Activated CD8-positive, alpha-beta T cell treated with anti-CD3 and anti-CD28 coated beads, Interleukin-2, amount 10 ng/mL, durations not matched to agents 7 days and 5 days (primary cell): ENCODE results near the gene IFT43. TPM values are rescaled to one million over a fixed set of nuclear protein-coding genes. Genes with fewer than 3 reads are reported as not detected.

ENCODE experiments used
- ATAC-seq: fragments of 150-1000 bp; cut with Tn5 transposase; one replicate; pipeline ENCODE4 v1.10.0; 2021; ENCODE audit warnings: moderate library complexity
- CTCF ChIA-PET: fragments of 350-600 bp; sonication (Branson Sonifier 250); formaldehyde crosslinking; loops from one replicate; lab custom pipeline; 2021; ENCODE audit warnings: antibody characterized with exemption; lab: Charles Lee
- POLR2A ChIA-PET: fragments of 350-600 bp; sonication (Branson Sonifier 250); formaldehyde crosslinking; loops from one replicate; lab custom pipeline; 2021; ENCODE audit warnings: antibody characterized with exemption; lab: Charles Lee
- DNase-seq: peaks from one replicate; pipeline ENCODE4 v3.0.0-alpha.2; 2020
- H3K27ac Mint-ChIP-seq: one replicate; pipeline ENCODE4 v1.8.0; 2021; ENCODE audit warnings: mild to moderate bottlenecking, mixed read lengths
- H3K27me3 Mint-ChIP-seq: one replicate; pipeline ENCODE4 v1.8.0; 2021; ENCODE audit warnings: low read depth, mixed read lengths
- H3K36me3 Mint-ChIP-seq: one replicate; pipeline ENCODE4 v1.8.0; 2021; ENCODE audit warnings: low read depth, mixed read lengths
- H3K4me1 Mint-ChIP-seq: one replicate; pipeline ENCODE4 v1.8.0; 2021; ENCODE audit warnings: low read depth, mixed read lengths
- H3K4me3 Mint-ChIP-seq: one replicate; pipeline ENCODE4 v1.8.0; 2021; ENCODE audit warnings: mild to moderate bottlenecking, mixed read lengths
- H3K9me3 Mint-ChIP-seq: one replicate; pipeline ENCODE4 v1.8.0; 2022; ENCODE audit warnings: mixed read lengths; ENCODE audit not compliant: insufficient read depth
- total RNA-seq, 2 experiments: library from RNA; stranded (reverse); gene quantifications; one replicate each; pipeline ENCODE4 v1.2.3, GENCODE V29; 2021

IFT43 gene
- total RNA-seq, 2 experiments from 2014 or later, result 5.3 to 5.9 TPM

DNA sequence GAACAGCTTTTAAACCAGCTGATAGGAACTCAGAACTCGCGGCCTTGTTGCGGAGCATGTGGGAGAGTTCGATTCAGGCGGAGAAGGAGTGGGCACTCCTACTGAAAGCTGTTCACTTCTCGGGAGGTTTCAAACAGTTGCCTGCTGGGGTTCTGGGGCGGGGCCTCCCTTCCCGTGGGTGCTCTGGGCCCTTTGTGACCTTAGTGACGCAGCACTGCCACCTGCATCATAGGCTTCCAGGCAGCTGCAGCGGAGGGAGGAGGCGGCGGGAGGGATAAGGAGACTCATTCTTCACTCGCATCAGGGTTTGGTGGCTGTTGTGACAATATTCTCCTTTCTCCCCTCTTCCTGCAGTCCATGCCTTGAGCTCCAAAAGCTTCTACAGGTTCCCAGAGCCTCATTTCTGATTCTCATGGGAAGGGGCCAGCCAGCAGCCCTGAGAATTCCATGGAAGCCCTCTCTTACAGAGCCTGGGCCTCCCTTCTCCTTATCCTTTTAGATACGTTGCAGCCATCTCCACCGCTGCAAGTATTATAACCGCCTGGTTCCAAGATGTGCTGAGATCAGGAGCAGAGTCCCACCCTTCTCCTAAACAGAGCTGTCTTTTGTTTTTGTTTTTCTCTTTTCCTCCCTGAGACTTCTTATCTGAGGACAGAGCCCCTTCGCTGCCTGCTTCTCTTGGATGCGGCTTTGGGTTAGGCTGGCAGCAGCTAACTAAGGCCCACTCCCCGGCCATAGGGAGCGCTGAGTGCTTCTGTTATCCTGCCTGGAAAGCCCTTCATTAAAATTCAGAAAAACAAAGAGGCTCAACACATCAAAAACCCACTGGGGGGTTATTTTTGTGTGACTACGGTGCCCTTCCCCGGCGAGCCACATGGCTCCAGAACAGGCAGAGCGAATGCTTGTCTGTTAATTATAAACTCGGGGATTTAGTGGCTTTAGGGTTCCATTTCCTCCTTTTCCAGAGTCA, 98.5 kb downstream of the IFT43 start:
- DNase-seq, result no peak
- H3K27me3 Mint-ChIP-seq, result no peaks in the 10 kb centered on the region
- ATAC-seq, result no peak
- no peak overlapping the region for H3K4me3 Mint-ChIP-seq
- no peaks in the 10 kb centered on the region for H3K9me3 Mint-ChIP-seq
- CTCF ChIA-PET, result no interaction called here
- H3K4me1 Mint-ChIP-seq, result no peaks in the 10 kb centered on the region
- H3K36me3 Mint-ChIP-seq, result no peaks in the 10 kb centered on the region
- H3K27ac Mint-ChIP-seq, result no peak overlapping the region
- POLR2A ChIA-PET, result no interaction called here

DNA sequence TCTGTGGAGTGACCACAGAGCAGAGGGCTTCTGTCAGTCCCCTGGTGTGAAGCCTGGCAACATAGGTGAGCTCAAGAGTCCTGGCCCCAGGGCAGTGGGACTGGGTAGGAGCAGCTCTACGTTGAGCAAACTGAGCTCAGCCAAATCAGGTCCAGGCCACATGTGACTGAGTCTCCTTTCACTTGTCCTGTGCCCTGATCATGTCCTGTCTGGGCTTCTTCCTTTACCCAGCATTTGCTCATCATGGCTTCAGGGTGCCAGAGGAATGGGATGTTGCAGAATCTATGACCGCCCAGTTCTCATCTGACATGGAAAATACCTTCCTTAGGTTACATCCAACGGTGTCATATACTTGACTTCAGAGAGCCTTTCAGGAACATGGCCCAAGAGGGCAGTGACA, 99.8 kb downstream of the IFT43 start:
- CTCF ChIA-PET, result no interaction called here
- no peak for ATAC-seq

DNA sequence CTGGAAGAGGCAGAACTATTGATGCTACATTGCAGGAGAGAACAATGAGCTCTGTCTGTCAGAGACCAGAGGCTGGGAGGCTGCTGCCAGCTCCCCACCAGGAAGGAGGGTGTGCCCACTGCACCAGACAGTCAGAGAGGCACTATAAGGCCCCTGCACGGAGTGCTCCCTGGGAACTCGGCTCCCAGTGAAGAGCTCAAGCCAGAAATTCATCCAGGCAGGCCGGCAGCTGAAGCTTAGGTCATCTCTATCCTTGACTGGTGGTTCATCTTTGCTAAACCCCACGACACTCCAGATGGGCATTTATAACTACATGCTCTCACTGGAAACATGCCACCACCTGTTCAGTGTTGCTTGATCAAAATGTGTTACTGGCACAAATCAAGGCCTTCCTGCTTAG, 101.1 kb downstream of the IFT43 start:
- ATAC-seq, result no peak
- no peak for DNase-seq
- POLR2A ChIA-PET, result no interaction called here
- no peaks in the 10 kb centered on the region for H3K4me1 Mint-ChIP-seq
- CTCF ChIA-PET, result no interaction called here
- H3K27ac Mint-ChIP-seq, result no peak overlapping the region
- H3K36me3 Mint-ChIP-seq, result no peaks in the 10 kb centered on the region
- no peaks in the 10 kb centered on the region for H3K27me3 Mint-ChIP-seq
- no peaks in the 10 kb centered on the region for H3K9me3 Mint-ChIP-seq
- no peak overlapping the region for H3K4me3 Mint-ChIP-seq

More for the DNA sequence above, 99.8 kb downstream of the IFT43 start:
- DNase-seq, result no peak
- Mint-ChIP-seq H3K9me3 (no peaks in the 10 kb centered on the region), H3K27me3 (no peaks in the 10 kb centered on the region), H3K4me1 (no peaks in the 10 kb centered on the region), H3K36me3 (no peaks in the 10 kb centered on the region), H3K4me3 (no peak overlapping the region), H3K27ac (no peak overlapping the region)
- POLR2A ChIA-PET, result no interaction called here

DNA sequence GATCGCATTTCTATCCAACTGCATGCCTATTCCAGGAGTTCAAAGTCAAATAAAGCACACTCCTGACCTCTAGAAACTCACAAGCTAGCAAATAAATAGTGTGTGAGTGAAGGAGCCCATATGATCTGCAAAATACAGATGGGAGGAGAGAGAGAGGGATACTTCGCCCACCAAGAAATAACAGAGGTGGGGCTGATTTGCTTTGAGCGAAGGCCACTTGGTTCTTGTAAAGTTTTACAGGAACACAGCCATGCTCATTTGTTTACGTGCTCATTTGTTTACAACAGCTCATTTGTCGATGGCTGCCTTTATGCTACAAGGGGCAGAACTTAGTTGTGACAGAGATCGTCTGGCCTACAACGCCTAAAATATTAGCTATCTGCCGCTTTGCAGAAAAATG, 102.8 kb downstream of the IFT43 start:
- DNase-seq (no peak), ATAC-seq (no peak)
- no peaks in the 10 kb centered on the region for H3K27me3 Mint-ChIP-seq
- ChIA-PET POLR2A (no interaction called here), CTCF (no interaction called here)
- H3K9me3 Mint-ChIP-seq, result no peaks in the 10 kb centered on the region
- no peak overlapping the region for H3K27ac Mint-ChIP-seq
- no peaks in the 10 kb centered on the region for H3K36me3 Mint-ChIP-seq
- H3K4me1 Mint-ChIP-seq, result no peaks in the 10 kb centered on the region
- no peak overlapping the region for H3K4me3 Mint-ChIP-seq

DNA sequence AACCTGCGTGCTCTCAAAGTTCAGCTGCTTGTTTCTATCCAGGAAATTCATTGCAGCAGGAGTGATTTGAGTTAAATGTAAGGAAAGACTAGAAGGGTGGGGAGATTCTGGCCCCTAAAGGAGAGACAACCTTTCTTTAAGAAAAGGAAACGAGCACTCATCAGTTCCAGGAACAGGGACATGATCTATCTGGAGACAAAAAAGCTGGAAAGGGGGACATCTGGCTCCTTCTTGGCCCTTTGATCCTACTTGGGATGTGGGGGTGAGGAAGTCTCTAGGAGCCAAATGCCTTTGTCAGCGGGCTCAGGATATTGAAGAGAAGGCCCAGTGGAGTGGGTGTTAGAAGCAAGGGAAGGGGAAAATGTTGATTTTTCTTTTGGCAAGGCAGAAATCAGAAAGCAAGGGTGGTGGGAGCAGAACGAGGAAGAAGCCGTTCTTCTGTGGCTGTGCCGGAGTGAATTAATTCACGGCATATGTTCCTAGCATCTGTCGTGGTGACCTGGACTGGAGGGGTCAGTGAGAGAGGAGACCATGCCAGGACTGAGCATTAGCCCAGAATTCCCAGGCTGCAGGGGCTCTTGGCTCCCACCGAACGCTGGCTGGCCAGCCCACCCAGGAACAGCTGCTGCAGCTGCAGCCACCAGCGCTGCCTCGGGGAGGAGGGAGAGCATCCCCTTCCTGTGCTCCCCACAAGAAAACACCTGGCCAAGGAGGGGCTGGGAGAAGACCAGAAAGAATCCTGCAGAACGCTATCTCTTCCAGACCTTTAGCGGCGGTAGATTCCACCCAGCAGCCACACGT, 103.4 kb downstream of the IFT43 start:
- ChIA-PET CTCF (no interaction called here), POLR2A (no interaction called here)
- Mint-ChIP-seq H3K27ac (no peak overlapping the region), H3K36me3 (no peaks in the 10 kb centered on the region), H3K27me3 (no peaks in the 10 kb centered on the region), H3K4me1 (no peaks in the 10 kb centered on the region), H3K4me3 (no peak overlapping the region), H3K9me3 (no peaks in the 10 kb centered on the region)
- no peak for ATAC-seq
- DNase-seq, result no peak

DNA sequence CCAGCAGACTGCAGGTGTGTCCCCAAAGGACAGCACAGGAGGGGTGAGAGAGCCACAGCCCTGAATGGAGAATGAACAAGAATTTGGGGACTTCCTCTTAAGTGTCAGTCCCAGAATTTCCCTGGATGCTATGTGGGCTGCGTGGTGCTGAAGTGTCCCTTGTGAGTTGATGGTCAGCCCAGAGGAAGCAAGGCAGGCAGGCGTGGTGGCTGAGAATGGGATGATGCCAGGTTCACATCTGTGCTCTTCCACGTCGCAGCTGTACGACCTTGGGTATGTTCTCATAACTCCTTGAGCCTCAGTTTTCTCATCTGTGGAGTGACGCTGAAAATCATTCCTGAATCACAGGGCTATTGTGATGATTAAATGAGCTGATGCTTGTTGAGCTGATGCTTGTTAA, 104.0 kb downstream of the IFT43 start:
- ATAC-seq (no peak), DNase-seq (no peak)
- Mint-ChIP-seq H3K4me1 (no peaks in the 10 kb centered on the region), H3K9me3 (no peaks in the 10 kb centered on the region), H3K27me3 (no peaks in the 10 kb centered on the region), H3K27ac (no peak overlapping the region), H3K4me3 (no peak overlapping the region), H3K36me3 (no peaks in the 10 kb centered on the region)
- CTCF ChIA-PET, result no interaction called here
- POLR2A ChIA-PET, result no interaction called here

DNA sequence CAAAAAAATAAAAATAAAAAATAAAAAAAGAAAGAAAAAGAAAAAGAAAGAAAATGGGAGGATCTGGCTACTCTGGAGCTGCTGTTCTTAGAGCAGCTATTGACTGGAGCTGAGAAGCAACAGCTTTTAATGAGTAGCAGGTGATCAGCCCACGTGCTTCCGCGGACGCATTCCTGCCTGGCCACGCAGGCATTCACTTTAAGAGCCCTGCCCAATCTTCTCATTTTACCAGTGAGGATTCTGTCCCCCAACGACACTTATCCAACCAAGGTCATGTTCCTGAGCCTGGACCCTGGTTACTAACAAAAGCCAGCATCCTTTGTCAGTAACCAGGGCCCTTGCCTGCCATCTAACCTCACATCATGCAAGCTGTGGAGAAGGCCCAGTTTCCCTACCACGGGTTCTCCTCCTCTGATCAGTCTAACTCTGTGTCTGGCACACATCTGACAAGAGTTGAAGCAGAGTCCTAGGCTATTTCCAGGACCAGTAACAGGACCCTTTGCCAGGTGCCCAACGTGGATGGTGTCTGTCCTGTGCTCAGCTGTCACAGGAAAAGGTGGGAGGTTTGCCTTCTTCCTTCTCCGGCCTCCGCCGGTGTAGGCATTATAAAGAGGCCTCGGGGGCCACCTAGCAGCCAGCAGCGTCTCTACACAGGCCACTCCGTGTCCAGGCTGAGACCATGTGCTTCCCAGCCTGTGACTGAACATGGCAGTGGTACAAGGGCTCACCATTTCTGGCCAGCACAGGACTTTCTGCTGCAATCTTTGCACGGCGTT, 105.2 kb downstream of the IFT43 start:
- no peaks in the 10 kb centered on the region for H3K4me1 Mint-ChIP-seq
- ChIA-PET POLR2A (interaction anchor here (0.6 kb wide), 1 partner anchor 187 kb away, joined by 3 read pairs; no protein-coding TSS in a partner anchor), CTCF (no interaction called here)
- H3K27me3 Mint-ChIP-seq, result no peaks in the 10 kb centered on the region
- H3K27ac Mint-ChIP-seq, result no peak overlapping the region
- no peak overlapping the region for H3K4me3 Mint-ChIP-seq
- no peaks in the 10 kb centered on the region for H3K36me3 Mint-ChIP-seq
- no peaks in the 10 kb centered on the region for H3K9me3 Mint-ChIP-seq
- DNase-seq (no peak), ATAC-seq (no peak)

DNA sequence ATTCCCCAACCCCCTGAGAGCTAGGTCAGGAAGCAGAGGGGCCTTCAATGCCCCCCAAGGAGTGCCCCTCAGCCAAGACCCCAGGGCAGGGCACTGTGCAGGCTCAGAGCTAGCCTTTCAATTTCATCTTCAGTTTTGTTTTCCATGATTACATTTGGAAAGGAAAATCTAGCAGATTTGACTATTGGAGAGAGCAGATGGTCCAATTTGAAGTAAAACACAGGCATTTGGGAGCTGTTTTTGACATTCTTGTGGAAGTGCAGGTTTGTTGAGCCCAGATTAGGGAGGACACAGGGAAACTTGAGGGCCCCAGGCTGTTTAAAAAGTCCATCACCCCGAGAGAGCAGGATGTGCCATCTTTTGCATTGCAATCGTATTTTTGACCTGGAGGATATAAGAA, 107.5 kb downstream of the IFT43 start:
- Mint-ChIP-seq H3K27ac (no peak overlapping the region), H3K27me3 (no peaks in the 10 kb centered on the region), H3K4me1 (no peaks in the 10 kb centered on the region), H3K9me3 (no peaks in the 10 kb centered on the region), H3K36me3 (no peaks in the 10 kb centered on the region), H3K4me3 (no peak overlapping the region)
- ChIA-PET CTCF (no interaction called here), POLR2A (no interaction called here)
- ATAC-seq (no peak), DNase-seq (no peak)

DNA sequence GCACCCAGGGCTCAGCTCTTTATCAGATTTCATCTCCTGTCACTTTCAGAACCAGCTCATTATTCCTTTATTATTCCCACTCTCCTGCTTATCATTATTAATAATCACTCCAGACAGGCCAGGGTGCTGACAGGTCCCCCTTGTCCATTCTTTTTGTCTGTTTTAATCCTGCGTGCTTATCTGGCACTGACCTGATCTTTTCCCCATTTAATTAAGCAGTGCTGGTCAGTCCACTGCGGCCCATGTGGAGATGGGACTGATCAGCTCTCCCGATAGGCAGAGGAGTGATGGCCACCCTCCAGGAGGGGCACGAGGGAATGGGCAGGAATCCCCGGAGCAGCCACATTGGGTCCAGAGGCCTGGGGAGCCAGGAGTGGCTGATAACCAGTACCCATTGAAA, 110.7 kb downstream of the IFT43 start:
- no peaks in the 10 kb centered on the region for H3K27me3 Mint-ChIP-seq
- POLR2A ChIA-PET, result no interaction called here
- H3K9me3 Mint-ChIP-seq, result no peaks in the 10 kb centered on the region
- H3K27ac Mint-ChIP-seq, result no peak overlapping the region
- no peak overlapping the region for H3K4me3 Mint-ChIP-seq
- H3K4me1 Mint-ChIP-seq, result no peaks in the 10 kb centered on the region
- DNase-seq (no peak), ATAC-seq (no peak)
- CTCF ChIA-PET, result no interaction called here
- no peaks in the 10 kb centered on the region for H3K36me3 Mint-ChIP-seq

DNA sequence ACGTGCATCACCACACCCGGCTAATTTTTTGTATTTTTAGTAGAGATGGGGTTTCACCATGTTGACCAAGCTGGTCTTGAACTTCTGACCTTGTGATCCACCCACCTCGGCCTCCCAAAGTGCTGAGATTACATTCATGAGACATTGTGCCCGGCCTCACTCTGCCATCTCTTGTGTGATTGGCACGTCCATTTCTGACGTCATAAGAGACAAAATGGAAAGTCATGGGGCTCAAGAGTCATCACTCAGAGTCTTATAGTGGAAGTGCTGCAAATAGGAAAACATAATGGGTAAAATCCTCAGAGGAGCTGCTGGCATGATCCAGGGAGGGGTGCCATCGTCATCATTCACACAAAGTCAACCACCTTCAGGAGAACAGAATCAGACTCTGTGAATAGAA, 112.0 kb downstream of the IFT43 start:
- ATAC-seq, result no peak
- Mint-ChIP-seq H3K27ac (no peak overlapping the region), H3K9me3 (no peaks in the 10 kb centered on the region), H3K4me1 (no peaks in the 10 kb centered on the region), H3K4me3 (no peak overlapping the region), H3K27me3 (no peaks in the 10 kb centered on the region), H3K36me3 (no peaks in the 10 kb centered on the region)
- ChIA-PET POLR2A (no interaction called here), CTCF (no interaction called here)
- DNase-seq, result no peak

DNA sequence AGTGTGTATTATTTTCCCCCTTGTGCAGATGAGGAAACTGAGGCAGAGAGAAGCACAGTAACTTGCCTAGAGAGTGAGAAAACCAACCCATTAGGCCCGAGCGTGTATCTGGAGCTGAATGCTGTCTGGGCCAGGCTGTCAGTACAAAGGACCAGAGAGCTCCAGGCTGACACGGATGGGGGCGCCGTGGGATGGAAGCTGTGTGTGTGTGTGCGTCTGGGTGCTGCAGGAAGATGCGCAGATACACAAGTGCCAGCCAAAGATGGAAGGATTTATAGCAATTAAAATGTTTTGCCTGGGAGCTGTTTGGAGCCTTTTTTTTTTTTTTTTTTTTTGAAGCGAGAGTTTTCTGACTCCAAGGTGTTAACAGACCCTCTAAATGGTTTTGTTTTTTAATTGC, 112.5 kb downstream of the IFT43 start:
- Mint-ChIP-seq H3K4me3 (no peak overlapping the region), H3K27ac (no peak overlapping the region), H3K9me3 (no peaks in the 10 kb centered on the region), H3K4me1 (no peaks in the 10 kb centered on the region), H3K27me3 (no peaks in the 10 kb centered on the region), H3K36me3 (no peaks in the 10 kb centered on the region)
- no peak for DNase-seq
- ChIA-PET POLR2A (no interaction called here), CTCF (no interaction called here)
- no peak for ATAC-seq
